ENCODE results near the gene RSPO3.

GRCh38 chr6:127121637-127121960, 3.1 kb downstream of the RSPO3 start:
- TF ChIP-seq TCF15 (CRISPR knock-in tag; IDR thresholded peaks at IDR 0.05) (no peak), RNF2 (IDR thresholded peaks at IDR 0.05) (no peak), NFE2L1 (tag; IDR thresholded peaks at IDR 0.05; ENCODE audit: borderline replicate concordance, low read depth) (no peak), POLR3A (IDR thresholded peaks at IDR 0.05; ENCODE audit: borderline replicate concordance, extremely low read depth, insufficient read depth, insufficient read length) (no peak), CTCF (IDR thresholded peaks at IDR 0.05 in 2 of 3, conservative IDR thresholded peaks at IDR 0.05 in 1 of 3; ENCODE audit: insufficient read depth in 2 of 3, low read depth in 1 of 3, low read length in 3 of 3) (no peak), POLR2AphosphoS5 (IDR thresholded peaks at IDR 0.05; ENCODE audit: control insufficient read depth, insufficient read depth, low read depth, low read length) (no peak), ZBED1 (IDR thresholded peaks at IDR 0.05) (no peak), ZNF133 (CRISPR knock-in tag; IDR thresholded peaks at IDR 0.05) (no peak), CBX8 (IDR thresholded peaks at IDR 0.05; ENCODE audit: borderline replicate concordance, extremely low read depth, low read depth, low read length, poor library complexity, severe bottlenecking) (no peak), FOXK2 (conservative IDR thresholded peaks at IDR 0.05 in 1 of 2, IDR thresholded peaks at IDR 0.05 in 1 of 2; ENCODE audit: low read depth in 2 of 2) (no peak), ZNF384 (IDR thresholded peaks at IDR 0.05; ENCODE audit: low read depth, low read length) (no peak), SMAD2 (IDR thresholded peaks at IDR 0.05; ENCODE audit: low read depth, low read length) (no peak)

Data from K562 (cell line).